KG1 (cell line): ENCODE data around the gene CBX7.

Experiments
- DNase-seq: peaks from one replicate; lab custom pipeline; 2025; lab: John Stamatoyannopoulos, UW

The CBX7 gene

DNA sequence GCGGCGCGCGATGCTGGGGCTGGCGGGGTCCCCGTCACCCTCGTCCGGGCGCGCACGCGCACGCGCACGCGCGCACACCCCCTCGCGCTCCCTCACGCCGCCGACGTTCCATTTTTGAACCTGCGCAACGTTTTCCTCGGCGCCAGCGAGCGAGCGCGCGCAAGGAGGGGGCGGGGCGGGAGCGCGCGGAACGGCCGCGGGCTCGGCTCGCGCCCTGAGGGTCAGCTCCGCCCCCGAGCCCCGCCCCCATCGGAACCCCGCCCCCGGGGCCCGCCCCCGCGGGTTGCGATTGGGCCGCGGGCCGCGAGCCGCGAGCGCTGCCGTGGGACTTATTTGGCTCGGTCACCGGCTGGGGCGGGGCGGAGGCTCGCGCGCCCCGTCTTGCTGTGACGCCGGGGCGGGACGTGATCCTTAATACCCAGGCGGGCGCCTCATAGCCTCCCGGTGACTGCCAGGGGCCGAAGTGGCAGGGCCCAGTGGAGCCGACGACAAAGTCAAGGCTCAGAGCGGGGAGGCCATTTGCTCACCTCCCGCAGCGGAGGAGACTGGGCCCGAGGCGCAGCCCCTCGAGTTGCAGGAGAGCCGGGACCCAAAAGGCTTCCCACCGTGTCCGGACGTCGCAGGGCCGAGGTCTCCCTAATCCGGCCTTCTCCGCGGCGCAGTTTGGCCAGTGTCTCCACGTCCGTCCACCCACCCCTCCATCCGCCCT, at the start of gene CBX7:
Gene CBX7, minus strand, starts transcription at position 170 of the 709 bp plus-strand sequence. CDS start 236 bp downstream, outside the sequence.
- peak; percentile 85 for DNase-seq

DNA sequence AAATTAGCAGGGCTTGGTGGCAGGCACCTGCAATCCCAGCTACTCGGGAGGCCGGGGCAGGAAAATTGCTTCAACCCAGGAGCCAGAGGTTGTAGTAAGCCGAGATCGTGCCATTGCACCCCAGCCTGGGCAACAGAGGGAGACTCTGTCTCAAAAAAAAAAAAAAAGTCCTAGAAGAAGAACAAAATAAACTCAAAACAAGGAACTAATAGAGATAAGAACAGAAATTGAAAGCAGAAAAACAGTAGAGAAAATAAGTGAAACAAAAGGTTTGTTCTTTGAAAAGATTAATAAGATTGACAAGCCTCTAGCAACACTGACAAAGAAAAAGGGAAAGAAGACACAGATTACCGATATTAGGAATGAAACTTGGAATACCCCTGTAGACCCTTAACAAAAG, 45.1 kb upstream of the CBX7 start:
- DNase-seq = no peak

DNA sequence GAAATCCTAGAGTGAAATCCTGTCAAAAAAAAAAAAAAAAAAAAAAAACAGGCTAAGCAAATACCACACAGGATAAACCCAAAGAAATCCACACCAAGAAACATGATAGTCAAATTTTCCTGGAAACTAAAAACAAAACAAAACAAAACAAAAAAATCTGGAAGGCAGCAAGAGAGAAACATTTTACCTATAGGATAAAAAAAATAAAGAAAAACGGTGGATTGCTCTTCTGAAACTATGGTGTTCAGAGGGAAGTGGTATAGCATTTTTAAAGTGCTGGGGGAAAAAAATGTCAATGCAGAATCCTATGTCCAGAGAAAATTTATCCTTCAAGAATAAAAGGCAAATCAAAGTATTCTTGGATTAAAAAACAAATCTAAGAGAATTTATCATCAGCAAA, 41.6 kb upstream of the CBX7 start:
- no peak for DNase-seq

DNA sequence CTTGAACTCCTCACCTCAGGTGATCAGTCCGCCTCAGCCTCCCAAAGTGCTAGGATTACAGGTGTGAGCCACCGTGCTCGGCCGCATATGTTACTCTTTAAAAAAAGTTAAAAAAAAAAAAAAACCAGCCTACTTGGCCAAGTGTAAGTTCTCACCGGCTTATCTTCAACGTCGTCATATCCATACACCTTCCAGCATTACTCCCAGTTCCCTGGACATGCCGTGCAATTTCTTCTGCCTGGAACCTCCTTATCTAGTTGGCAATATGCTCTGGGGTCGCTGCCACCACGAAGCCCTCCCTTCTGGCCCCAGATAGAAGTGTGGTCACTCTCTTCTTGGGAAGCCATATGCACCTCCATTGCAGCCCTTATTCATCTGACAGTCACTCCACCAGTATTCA, 36.3 kb upstream of the CBX7 start:
- no peak for DNase-seq

DNA sequence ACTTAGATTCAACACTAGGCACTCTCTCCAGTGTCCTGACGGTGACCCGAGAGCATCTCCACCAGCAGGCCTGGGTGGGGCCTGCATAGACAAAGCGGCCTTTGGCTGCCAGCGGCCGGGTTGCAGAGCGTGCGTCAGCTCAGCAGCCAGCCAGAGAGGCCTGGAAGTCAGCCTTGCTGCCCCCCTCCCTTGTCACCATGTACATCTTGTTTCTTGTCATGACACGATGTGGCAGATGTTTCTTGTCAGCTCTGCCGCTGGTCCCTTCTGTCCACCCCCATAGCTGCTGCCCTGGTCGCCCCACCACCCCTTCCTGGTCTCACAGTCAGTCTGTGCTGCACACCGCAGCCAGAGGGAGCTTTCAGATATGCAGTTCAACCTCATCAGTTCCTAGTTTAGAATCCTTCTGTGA, 33.1 kb upstream of the CBX7 start:
- no peak for DNase-seq

DNA sequence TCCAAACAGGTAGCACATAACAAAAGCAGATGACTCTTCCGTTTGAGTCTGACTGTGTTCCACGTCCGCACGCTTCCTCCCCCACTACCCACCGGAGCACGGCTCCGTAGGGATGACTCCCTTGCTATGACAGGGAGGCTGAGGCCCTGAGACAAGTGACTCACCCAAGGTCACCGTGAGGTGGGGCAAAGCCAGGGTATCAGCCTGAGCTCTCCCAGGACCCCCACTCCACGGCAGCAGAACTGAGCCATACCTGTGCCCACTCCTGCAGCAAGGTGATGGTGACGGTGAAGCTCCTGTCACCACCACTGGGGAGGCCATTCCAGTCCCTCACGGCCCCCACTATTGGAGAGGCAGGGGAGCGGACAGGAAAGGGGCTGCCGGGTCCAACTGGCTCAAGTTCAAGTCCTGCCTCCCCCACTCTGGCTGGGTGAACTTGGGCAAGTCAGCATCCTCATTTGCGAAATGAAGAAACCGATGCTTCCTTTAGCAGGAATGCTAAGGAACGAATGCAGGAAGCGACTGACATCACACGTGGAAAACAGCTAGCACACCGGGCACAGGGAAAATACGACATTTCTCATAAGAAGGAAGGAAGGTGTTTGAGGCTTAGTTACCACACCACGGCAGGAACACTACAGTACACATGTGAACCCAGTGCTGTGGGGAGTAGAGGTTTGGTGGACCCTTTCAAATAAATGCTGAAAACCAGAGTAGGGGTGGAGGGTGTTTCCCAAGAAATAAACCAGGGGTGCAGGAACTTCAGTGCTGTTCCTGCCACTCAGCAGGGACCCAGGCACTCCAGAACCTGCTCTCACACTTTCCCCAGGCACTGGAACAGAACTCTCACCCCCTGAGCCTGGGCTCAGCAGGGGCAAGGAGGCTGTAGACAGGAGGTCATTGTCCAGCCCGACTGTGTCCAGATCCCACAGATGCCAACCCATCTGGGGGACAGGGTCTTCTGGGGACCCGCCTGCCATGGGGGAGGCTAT, 32.4 kb upstream of the CBX7 start:
- no peak for DNase-seq

DNA sequence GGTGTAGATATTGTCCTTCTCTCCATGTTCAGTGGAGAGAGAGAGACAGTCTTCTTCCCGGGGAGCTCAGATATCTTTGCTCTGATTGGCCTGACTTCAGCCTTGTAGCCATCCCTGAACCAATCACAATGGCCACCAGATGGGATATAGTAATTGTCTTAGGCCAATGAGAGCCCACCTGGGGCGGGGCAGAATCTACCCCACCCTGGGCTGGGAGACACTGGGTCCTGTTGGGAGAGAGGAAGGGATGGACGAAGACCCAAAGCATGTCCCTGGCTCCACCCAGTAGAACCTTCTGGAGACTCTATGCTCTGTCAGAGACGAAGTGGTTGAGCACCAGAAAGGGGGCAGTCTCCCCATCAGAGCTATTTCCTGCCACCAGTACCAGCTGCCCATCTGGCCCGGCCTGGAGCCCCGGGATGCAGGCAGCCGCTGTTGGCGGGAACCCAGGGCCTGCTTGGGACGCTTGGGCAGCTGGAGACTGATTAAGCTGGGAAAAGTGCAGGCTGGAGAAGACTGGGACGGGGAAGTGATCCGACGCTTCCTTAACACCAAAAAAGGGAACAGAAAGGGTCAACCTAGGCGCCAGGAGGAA, 31.6 kb upstream of the CBX7 start:
- no peak for DNase-seq

DNA sequence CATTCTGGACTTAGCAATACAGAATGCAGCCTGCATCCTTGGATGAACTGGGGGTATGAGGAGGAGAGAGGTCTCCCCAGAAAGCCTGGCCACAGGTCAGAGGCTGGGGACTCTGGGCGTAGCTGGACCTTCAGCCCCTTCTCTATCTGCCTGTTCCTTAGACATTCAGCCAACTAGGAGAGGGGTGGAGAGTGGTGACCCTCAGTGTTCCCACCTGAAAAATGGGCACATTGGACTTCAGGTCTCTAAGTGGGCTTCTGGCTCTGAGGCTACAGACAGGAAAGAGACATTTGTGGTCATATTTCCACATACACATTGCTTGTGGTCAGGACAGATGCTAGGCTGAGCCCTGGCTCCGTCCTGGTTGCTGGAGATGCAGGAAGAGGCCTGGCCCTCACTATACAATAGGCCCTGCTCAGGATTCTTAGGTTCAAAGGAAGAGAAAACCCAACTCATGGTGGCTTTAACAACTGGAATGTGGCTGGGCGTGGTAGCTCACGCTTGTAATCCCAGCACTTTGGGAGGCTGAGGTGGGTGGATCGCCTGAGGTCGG, 30.1 kb upstream of the CBX7 start:
- no peak for DNase-seq

DNA sequence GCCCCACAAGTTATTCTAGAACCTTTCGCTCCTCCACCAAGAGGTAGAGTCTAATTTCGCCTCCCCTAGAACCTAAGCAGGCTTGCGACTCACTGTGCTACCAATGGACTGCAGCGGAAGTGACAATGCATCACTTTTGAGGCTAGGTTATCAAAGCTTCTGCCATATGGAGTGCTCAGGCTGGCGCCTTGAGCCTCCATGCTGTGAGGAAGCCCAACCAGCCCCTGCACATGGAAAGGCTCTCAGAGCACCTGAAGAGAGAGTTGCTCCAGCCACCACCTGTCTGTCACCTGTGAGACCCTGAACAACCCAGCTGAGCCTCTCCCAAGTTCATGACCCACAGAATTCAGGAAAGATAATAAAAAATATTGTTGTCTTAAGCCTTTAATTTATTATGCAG, 29.3 kb upstream of the CBX7 start:
- no peak for DNase-seq

DNA sequence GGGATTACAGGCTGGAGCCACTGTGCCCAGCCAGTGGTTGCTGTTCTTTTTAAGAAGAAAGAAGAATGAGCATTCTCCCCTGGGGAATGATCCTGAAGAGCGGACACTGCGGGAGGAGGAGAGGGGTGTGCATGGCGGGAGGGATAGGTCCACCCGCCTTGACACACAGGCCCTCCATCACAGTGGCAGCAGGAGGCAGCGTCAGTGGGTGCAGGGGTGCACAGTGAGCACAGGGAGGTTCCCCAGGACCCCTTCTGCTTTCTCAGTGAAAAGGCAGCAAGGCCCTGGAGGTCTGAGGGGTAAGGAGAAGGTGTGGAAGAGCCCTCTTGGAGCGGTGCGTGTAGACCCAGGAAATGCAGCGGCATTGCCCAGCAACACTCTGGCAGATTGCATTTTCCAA, 28.9 kb upstream of the CBX7 start:
- DNase-seq = no peak

DNA sequence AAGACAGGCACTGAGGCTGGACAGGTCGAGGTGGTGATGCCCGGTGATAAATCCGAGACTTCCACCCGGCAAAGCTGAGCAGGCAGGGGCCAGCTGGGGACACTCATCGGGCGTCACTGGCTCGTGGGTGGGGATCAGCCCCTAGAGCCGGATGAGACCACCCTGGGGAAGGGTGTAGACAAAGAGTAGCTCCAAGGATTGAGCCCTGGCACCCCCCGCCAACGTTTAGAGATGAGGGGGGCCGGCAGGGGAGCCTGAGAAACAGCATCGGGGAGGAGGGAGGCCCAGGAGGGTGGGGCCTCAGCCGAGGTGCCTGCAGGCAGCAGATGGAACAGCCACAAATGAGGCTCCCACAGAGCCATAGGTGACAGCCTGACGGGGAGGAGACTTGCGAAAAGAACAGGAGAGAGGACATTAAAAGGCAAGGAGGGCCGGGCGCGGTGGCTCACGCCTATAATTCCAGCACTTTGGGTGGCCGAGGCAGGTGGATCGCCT, 27.4 kb upstream of the CBX7 start:
- no peak for DNase-seq

DNA sequence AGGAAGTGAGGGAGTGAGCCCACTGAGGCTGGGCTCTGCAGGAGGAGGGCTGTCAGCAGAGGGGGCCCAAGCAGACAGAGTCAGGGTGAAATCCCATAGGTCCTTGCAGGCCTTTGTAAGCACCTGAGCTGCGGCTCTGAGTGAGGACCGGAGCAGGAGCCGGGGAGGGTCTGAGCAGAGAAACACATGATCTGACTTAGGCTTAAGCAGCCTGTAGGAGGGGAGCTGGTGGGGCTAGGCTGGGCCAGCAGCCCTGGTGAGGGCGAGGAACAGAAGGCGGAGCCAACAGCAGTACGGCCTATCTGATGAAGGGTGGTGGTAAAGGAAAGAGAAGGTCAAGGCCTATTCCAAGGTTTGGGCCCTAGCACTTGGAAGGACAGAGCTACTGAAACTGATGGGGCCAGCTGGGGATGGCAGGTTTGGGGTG, 26.9 kb upstream of the CBX7 start:
- no peak for DNase-seq

DNA sequence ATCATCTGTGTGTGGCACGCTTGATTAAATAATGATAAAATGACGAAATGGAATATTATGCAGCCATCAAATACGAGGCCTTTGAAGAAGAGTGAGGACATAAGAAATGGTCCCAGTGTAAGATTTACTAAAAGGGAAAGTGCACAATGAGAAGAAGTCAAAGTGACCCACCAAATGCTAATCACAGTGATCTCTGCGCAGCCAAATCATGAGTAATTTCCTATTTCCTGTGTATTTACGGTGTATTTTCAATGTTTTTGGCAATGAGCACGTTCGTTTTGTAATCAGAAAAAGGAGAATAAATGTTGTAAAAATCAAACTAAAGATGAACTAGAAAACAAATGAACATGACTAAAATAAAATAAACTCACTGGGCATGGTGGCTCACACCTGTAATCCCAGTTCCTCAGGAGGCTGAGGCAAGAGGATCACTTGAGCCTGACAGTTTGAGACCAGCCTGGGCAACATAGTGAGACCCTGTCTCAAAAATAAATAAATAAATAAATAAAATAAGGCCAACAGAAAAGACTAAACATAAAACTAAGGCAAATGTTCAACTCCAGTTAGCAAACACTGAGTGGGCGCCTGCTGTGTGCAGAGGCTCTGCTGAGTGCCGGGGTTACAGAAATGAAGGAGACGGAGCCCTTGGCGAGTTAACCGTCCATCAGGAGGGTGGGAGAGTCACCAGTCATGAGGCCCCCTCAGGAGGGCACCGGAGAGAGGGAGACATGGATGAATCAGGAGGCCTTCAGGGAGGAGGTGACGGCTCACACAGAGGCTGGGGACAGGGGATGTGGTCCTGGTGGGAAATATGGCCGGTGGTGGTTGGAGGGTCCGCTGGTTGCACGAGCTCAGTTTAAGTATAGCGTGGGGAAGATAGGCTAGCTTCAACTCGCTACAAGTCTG, 26.0 kb upstream of the CBX7 start:
- no peak for DNase-seq

DNA sequence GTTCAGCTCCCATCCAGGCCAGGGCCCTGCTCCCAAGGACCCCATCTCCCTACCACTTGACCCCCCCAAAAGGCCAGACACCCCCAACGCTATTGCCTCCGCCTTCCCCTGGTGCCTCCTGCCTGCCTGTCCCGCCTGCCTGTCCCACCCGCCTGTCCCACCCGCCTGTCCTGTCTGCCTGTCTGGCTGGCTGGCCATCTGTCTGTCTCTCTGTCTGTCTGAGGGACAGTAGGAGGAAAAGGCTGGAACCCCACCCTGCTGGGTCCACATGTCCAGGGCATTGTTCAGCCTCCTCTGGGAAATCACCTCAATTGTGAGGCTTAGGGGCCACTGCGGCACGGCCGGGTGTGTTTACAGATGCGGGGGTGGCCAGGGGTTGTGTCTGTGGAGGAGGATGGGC, 25.3 kb upstream of the CBX7 start:
- no peak for DNase-seq

DNA sequence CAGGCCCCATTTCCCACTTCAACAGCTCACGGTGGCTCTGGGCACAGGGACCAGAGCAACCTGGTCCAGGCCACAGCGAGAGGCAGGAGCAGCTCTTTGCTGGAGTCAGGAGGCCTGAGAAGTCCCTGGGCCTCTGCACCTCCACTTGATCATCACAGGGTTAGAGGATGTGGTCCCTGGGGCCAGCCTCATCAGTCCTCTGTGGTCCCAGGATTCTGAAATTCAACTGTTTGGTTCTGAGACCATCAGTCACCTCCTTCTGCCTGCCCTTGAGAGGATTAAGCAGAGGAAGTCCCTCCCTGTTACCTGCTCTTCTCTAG, 24.9 kb upstream of the CBX7 start:
- DNase-seq = no peak

DNA sequence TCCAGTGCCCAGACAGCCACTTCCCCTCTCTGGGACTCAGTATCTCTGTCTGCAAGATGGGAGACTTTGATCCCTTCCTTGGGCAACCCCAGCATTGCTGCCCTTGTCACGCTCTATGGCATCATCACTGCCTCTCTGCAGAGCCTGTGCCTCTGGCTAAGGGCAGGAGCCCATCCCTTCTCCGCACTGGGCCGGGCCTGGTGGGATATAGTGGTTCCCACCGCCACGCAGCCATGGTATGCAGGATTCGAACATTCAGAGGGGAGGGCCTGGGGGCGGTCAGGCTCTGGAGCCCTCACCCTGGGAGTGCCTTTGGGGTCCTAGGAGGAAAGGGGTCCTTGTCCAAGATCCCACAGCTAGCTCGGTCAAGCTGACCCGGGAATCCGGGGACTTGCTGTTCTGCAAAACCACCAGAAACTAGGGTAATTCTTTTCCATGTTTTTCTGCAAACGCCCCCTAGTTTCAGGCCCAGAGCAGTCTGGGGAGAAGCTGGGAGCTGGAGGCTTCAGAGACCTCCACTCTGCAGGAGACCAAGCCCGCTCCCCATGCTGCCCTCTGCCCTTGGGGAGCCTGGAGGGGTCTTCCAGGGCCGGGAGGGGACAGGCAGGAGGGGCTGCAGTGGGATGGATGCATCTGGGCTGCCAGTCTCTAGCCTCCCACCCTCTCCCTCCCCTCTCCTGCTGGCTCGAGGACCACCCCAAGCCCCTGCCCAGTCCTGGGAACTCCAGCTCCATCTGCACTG, 24.4 kb upstream of the CBX7 start:
- DNase-seq = no peak

DNA sequence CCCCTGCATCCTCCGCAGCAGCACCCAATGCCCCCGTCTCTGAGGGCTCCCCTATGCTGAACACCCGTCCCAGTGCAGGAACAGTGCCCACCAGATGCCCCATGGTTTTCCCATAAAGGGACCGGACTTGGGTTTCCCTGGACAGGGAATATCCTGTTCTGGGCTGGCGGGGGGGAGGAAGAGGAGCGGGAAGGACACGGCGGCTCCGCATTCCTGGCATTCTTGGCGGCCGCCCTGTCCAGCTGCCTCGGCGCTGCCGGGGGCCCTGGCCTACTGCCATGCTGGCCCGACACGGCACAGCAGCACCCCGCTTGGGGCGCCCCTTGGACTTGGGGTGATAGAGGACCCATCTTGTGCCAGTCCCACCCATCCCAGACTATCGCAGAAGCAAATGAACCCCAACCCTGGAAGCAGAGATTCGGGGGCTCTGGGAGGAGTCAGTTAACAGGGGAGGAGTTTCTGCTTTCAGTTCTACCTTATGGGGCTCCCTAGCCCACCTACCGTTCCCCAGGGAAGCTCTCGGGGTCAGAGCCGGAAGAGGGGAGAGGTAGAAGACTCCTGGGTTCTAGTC, 23.7 kb upstream of the CBX7 start:
- DNase-seq = no peak

DNA sequence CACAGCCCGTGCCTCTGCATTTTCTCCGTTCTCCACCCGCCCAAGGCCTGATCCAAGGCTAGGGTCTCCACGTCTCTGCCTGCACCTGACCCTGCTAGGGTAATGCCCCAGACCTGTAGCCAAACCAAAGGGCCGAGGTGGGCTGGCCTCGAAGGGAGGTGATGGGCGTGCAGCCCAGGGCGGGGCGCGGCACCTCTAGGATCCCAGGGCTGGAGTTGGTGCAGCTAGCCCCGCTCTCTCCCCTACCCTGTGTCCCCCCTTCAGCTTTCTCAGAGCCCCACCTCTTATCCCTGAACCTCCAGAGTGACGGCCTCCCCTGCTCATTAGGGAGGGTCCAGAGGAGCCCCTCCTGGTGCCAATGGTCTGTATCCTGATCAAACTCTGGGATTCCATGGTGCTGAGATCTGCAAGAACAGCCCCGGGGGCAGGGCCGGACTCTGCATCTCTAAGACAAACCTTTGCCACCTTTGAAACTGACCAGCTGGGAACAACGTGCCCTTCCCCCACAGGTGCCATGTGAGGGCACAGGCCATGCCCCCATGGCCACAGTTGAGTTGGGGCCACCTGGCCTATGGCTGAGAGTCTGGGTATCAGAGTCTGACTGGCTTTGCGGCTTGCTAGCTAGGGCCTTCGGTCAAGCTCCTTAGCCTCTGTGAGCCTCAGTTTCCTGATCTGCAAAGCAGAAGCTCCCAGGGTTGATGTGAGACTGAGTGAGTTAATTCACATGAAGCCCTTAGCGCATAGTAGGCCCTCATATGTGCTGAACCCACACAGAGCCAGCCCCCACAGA, 23.1 kb upstream of the CBX7 start:
- DNase-seq = no peak
